ENCODE data around the gene TREH.

Gene TREH

DNA sequence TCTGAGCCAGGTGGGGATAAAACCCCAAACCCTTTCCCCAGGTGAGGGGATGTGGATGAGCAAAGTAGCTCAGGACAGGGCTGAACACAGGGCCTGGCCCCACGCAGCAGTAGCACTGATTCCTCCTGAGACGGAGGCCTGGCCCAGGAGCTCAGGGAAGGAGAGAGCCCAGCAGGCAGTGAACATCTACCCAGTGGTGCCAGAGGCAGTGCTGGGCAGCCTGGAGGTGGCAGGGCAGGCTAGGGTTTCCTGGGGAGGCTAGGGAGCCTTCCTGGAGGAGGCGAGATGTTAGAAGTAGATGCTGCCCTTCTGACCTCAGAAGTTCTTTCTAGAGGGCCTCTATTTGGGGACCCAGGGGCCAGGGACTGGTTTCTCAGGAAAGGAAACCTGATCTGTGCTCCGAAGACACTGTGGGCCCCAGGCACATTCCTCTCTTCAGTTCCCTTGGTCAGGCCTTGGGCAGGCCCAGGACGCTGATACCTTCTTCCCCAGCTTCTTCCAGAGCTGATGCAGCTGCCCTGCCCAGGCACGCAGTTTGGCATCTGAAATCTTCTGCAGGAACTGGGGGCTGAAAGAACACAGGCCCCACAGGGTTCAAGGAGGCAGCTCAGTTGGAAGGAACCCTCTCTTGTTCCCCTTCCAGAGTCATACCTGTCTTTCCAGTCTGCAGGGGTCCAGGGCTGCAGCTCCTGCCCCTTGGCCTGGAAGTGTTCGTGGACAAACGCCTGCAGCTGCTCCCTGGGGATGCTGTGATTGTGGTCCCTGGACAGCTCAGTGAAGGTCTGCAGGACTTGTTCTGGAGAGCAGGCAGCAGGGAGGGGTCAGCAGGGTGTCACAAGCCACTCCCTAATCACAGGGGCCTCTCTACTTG is 16.8 kb downstream of the TREH start:
- no peak for DNase-seq

DNA sequence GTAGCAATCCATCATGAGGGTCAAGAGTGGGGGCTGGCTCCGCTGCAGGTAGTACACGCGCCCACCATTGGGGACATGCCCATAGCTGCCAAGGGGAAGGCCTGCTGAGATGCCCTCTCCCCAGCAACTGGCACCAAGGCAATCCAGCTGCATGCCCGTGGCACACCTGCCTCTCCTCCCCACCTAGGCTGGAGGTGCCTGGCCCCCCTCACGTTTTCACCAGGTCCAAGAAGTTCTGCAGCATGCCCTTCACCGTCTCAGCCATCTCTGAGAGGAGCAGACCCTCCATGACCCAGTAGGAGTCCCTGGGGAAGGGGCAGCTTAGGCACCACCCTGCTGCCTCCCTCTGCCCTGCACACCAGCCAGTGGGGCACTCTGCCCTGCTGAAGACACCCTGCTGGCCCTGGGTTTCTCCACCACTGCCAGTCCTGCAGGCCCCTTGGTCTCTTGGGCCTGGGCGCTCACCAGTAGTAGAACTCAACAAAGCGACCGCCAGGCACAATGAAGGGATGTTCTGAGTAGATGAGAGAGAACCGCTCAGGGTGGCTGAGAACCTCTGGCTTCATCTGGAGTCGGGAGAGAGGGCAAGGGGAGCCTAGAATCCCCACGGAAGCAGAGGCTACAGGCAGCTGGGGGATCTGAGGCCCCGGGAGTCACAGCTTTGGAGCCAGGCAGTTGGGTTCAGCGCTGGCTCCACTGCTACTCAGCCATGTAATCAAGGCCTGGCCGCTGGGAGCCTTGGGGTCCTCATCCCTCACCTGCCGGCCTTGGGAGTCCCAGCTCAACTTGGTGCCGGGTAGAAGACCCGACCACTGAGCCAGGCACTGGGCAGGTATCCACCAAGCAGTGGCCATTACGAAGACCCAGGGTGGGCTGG is 17.8 kb downstream of the TREH start:
- DNase-seq = no peak

DNA sequence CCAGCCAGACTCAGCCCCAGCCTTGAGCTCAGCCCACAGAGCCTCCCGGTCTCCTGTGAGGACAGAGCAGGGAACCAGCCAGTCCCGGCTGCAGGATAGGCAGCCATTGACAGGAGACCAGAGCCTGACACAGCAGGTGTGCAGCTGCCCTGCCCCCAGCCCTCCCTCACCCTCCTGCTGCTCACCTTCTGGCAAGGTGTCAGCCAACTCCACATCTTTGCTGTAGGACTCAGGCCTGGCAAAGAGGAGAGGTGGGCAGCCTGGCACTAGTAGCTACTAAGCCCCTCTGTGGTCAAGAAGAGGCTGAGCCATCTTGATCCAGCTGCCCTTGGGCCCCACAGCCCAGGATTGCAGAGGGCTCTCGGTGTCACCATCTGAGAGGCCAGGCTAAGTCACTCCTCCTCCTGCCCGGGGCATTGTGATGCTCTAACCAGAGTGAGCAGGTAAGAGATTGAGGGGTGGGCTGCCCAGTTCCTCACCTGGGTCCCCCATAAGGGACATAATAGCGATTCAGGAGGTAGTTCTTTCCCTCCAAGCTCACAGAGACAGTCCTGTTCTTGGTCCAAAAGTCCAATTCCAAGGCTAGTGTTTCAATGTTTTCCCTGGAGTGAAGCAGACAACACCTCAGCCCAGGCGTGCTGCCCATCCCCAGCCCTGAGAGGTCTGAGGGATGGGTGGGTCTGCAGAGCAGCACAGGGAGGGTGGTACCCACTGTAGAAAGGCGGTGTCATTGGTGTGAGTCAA is 18.6 kb downstream of the TREH start:
- no peak for DNase-seq

DNA sequence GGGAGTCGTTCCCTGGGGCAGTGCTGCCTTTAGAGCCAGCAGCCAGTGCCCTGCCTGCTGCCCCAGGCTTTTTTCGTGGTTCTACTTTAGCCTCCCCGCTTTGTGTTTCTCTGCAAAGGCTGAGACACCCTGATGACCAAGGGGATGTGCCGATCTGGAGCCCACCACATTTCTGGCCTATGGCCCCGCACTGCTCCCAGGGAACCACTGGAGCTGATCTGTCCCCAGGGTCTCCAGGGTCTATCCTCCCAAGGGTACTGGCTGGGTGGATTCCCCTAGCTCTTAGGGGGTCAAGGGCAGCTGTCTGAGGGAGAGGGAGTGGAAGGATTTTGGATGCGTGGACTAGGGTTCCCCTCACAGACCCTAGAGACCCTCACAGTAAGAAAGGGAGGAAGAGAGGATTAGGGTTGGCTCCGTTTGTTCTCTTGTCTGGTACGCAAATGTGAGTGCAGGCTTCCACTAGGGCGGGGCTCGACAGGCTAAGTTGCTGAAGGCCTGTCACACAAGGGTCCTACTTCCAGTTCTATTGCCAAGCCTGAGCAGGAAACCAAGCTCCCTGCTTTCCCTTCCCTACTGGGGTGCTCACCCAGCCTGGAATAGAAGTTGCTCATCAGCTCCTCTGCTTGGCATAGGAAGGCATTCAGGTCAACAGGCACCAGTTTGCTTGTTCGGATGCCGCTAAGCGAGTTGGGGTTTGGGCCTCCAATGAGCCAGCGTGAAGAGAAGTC is 19.3 kb downstream of the TREH start:
- no peak for DNase-seq

DNA sequence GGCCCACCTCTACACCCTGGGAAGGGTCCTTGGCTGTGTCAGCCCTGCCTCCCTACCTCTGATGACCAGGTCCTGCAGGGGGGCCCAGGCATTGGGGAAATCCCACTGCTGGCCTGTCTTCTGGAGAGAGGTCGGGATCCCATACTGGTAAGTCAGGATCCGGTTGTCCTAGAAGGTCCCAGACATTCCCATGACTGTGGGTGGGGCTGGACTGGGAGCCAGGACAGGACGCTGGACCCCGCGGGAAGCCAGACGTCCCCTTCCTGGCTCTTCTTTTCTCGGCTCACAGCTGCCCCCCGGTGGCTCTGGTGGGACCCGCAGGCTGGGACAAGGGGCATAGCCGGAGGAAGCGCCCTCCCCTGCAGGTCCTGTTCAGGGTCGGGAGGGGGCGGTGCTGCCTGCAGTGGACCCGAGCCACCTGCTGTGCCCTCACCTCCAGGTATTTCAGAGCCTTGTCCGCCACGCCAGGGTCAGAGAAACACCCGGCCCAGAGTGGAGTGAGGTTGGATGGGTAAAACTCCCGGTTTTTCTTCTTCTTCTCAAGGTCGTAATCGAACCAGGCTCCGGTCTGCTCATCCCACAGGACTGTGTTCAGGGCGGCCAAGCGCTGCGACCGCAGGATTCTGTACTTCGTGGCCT is 20.0 kb downstream of the TREH start:
- DNase-seq = peak; percentile 72

DNA sequence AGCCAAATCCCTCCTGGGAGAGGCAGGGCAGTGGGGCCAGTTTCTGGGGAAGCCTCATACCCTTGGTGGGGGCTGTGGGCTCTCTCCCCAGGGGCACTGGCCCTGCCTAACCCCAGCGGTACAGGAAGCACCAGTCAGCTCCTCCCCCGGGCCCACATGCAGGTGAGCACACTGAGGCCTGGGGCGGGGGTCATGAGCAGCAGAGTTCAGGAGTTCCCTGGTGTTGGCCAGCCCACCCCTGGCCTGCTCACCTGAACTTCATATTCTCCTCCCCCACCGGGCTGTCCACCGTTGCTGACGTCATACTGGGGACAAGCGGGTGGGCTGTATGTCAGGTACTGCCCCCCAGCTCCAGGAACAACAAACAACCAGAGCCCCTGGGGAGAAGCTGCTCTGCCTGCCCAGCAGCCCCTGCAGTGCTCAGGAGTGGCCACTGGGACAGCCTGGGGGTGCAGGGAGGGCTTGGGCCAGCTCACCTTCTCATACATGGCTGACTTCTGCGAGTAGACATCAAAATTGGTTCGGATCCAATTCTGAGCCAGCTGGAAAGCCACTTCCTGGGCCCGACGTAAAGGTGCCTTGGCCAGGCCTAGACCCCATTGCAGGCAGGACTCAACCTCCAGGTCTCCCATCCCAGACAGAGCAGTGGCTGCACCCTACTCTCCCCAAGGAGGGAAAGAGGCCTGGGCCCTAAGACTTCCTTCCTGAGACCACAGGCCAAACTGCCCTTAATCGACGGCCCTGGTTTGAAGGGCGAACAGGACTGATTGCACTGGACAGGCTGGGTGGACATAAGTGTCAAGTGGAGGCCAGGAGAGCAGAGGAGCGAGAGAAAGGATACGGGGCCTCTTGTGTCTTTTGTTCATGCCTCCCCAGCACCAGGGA is 20.8 kb downstream of the TREH start:
- no peak for DNase-seq

DNA sequence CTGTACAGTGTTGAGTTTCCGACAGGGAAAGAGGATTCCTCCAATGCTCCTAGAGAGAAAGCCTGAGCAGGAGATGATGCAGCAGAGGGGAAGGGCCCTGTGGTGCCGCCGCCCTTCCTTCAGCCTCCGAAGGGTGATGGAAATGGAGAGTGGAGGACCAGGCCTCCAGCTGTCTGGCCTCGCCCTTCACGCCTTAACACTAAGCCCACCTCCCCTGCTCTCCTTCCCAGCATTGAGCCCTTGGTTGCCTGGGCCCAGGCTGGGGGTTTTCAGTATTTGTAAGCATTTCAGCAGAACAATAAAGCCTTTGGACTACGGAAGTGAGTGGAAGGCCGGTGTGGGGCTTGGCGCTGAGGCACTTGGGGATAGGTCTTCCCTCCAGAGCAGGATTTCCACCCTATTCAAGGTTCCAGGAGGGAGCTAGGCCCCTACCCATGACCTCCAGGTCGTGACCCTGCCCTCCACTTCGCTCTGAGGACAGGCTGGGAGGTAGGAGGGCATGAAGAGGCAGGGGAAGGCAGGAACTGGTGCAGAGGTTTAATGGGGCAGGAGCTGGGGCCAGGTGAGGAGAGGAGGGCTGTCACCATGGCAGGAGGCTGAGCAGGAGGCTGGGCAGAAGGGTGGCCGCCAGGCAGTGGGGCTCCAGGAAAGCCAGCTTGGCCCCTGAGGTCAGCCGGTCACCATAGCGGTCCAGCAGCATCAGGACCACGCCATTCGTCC is 21.6 kb downstream of the TREH start:
- DNase-seq = no peak

DNA sequence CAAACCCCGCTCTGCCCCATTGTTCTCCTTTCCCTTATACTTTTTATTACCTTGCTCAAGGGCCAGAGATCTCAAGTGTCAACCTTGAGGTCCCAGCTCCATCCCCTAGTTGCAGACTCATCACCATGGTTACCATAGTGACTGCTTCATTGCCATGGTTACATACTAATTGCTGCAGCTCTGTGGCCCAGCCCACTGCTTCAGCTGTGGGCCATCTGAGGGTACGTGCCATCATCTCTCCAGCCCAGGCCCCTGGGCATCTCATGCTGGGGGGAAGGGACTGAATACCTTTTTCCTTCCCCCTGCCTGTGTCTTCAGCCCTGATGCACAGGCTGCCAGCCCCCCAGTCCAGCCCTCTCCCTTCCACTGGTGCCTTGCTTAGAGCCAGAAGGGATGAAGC is 22.2 kb downstream of the TREH start:
- DNase-seq = no peak

DNA sequence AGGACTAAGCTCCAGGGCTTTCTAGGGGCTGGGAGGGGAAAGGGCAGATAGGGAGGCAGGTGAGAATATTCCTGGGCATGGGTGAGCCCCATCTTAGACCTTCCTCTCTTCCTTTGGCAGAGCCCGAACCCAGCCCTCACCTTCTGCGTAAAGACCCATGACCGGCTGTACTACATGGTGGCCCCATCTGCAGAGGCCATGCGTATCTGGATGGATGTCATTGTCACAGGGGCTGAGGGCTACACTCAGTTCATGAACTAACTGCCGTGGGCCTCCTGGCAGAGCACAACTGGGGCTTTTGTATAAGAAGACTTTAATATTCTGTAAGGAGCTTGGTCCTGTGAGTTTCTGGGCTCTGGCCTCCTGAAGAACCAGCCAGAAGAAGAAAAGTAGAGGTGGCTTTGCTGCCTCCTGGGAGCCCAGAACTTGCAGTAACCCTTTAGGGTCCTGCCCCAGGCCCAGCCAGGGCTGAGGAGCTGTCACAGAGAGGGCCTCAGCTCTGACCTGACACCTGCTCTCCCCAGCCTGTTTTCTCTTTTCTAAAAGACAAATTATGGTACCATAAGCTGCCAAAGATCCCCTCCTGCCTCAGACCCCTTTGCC is 22.8 kb downstream of the TREH start:
- DNase-seq = no peak

DNA sequence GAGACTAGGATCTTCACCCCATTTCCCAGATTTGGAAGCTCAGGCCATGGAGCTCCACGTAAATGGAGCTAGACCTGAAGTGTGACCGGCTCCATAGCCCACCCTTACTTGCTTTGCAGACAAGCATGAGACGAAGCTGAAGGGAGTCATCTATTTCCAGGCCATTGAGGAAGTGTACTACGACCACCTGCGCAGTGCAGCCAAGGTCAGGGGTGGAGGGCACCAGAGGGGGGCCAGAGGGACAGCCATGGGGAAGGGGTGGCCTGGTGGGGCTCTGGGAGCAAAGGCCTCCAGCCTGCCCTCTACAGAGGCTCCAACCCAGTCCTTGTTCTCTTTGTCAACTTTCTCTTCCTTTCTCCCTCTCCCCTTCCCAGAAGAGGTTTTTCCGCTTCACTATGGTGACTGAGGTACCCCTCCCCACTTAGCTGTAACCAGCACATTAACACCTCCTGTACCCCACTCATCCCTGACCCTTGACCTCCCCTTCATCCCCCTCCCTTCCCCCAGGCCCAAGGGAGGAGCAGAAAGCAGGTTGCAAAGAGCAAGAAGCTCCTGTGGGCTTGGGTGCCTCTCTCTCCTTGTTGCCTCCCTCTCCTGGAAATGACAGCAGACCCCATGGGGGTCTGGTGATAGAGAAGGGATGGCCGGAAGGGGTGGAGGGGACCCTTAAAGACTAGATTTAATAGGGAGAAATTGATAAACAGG is 23.8 kb downstream of the TREH start:
- DNase-seq = no peak

DNA sequence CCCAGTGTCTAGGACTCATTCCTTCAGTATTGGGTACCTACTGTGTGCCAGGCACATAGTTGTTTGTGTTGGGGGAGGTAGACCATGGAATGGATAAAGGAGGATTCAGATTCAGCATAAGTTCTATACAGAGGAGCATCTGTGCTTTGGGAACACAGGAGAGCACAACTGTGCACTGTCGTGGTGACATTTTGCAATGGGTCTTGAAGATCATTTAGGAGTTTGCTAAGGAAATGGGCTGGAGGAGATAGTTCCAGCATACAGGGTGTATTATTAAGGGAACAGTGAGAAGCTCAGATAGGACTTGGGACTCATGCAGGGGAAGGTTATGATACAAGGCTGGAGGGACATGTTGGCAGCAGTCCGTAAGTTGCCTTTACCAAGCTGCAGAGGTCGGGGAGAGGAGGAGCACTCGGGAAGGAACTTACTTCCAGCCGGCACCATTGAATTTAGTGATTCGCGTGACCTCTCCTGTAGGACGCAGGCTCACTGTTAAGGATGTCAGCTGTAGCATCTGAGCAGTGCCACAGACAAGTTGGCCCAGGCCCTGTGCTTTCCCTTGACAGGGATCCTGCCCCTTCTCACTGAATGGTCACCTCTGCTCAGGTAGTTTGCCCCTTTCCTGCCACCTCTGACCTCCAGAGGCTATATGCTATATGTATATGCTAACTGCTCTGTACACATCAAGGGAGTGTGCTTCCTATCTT is 25.6 kb downstream of the TREH start:
- DNase-seq = no peak

DNA sequence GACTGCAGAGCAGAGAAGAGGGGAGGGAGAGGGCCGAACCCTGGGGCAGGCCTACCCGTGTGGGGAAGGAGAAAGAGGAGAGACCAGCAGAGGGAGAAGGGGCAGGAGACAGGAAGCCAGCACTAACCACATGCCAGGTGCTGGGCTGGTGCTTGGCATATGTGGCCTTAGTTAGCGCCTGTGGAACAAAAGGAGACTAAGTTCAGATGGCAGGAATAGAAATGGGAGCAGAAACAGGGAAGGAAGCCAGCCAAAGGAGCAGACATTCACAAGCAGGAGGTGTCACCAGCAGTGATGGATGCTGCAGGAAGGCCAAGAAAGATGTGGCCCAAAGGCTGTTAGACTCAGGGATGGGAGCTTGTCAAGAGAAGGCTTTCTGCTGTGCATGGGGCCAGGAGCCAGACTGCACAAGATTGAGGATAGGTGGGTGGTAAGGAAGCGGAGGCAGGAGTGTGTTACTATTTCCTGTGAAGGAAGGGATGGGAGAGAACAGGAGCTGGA is 26.7 kb downstream of the TREH start:
- DNase-seq = no peak

DNA sequence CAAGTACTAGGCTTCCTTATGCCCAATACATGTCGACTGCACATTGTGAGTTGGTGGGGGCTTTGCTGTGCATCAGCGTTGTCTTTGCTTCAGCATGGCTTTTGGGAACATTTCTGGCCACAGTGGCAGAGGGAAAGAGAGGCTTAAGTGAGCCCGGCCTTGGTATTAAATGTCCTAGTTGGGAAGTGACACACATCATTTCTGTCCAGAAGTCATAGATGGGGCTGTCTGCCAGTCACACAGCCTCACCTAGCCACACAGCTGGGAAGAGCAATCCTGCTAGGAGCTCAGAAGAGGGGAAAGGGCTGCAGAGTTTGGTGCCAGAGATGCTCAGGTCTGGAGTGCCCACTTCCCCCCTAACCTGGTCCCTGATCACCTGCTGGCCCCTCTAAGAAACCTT is 27.6 kb downstream of the TREH start:
- DNase-seq = no peak

DNA sequence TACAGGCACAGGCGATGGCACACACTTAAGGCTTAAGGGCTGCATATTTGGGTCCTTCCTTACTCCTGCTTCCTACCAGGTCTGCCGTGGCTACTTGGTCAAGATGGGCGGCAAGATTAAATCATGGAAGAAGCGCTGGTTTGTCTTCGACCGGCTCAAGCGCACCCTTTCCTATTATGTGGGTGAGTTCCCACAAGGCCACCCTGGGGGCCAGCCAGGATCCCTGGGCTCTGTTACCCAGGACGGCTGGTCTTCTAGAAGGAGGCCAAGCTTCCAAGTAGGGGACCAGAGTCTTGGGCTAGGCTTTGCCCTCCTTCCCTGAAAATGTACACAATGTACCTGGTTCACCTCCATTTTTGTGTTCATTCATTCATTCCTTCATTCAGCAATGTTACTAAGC is 29.1 kb downstream of the TREH start:
- DNase-seq = no peak

DNA sequence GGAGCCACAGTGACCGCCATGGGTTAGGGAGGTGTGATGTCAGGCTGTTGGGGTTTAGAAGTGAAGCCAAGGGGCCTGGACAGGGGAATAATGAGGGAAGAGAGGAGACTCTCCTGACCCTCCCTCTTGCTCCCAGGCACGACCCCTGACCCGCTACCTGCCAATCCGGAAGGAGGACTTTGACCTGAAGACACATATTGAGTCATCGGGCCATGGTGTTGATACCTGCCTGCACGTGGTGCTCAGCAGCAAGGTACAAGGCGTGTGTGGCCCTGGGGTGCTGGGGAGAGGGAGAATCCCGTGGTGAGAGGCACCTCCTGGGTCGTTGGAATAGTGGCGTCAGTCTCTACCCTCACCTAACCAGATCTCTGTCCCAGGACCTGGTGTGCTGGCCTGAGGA is 29.5 kb downstream of the TREH start:
- DNase-seq = no peak

DNA sequence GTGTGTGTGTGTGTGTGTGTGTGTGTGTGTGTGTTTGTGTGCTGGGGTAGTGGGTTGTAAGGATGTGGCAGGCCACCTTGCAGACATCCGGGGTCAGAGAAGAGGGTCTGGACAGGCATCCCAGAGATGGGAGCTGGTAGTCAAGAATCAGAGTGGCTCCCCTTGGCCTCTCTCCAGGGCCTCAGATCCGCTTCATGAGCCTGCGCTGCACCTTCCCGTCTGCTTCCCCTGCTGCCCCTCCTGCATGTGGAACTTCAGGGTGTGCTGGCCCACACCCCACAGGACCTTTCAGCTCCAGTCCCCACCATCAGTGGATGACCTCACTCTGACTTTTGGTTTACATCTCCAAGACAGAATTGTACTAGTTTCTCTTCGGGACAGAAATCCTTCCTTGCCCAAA is 31.2 kb downstream of the TREH start:
- DNase-seq = no peak

DNA sequence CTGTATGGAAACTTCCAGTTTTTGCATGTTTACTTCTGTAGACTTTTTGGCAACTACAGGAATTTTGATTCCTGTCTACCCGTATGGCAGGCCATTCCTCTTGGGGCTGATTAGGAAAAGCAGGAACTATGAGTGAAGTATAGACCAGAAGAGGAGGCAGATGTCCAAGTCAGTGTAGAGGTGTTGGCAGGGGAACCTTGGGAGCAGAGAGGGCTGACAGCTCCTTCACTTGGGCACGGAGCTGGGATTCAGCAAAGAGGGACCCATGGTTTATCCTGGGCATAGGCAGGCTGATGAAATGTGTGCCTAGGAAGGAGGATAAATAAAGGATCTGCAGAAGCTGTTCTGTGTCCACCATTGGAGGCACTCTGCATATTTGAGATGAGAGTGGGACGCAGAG is 33.1 kb downstream of the TREH start:
- DNase-seq = no peak

DNA sequence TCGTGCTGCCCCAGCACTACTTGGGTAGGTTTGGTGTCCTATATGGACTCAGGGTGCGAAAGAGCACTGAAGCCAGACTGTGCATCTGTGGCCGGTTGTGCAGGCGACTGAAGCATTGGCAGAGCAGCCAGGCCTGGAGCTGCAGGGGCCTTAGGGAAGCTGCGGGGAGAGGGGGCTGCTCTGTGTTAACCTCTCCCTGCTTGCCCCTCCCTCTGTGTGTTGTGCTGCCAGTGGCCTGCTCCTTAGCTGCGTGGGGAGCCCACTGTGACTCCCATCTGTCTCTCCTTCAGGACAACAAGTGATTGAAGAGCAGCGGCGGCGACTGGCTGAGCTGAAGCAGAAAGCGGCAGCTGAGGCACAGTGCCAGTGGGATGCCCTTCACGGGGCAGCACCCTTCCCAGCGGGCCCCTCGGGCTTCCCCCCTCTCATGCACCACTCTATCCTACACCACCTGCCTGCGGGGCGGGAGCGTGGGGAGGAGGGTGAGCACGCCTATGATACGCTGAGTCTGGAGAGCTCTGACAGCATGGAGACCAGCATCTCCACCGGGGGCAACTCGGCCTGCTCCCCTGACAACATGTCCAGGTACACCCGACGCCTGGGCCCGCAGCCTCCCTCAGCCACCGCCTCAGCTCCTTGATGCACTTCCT is 34.3 kb downstream of the TREH start:
- no peak for DNase-seq
